ENCODE measurements around the gene MEGF6.

The MEGF6 gene

DNA sequence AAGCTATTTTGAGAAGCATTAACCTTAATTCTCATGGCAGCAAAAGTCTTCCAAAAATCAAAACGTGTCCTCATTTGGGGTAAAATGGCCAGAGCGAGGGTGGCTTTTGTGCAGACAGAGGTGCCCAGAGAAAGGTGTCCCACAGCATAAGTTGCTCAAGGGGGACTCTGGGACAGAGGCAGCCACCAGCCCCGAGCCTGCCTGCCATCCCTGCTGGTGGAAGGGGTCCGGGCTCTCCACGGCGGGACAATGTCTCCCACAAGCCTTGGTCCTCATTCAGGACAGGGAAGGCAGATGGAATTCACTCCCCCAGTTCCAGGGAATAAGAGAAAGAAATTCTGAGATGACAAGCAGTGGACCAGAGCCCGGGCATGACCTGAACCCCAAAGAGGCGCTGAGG is 169.4 kb downstream of the MEGF6 start:
- no peak for DNase-seq (ENCODE audit: low read depth in 2 of 2)

DNA sequence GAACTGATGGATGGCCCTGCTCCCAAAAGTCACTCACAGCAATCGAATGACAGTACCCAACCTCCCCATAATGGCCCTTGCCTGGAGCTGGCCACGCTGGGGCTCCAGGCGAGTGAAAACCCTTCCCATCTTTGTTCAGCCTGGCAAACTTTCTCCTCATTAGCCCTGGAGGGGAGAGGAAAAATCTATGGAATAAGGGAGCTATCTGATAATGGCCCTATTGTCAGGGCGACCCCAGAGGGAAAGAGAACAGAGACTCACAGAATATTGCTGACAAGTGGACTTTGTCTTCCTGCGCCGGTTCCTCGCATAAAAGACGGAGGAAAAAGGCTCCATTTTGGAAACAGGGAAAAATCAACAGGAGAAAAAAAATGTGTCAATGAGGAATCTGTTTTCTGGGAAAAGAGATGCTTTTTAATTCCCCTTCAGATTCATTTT is 169.9 kb downstream of the MEGF6 start:
- DNase-seq (ENCODE audit: low read depth in 2 of 2) = no peak

DNA sequence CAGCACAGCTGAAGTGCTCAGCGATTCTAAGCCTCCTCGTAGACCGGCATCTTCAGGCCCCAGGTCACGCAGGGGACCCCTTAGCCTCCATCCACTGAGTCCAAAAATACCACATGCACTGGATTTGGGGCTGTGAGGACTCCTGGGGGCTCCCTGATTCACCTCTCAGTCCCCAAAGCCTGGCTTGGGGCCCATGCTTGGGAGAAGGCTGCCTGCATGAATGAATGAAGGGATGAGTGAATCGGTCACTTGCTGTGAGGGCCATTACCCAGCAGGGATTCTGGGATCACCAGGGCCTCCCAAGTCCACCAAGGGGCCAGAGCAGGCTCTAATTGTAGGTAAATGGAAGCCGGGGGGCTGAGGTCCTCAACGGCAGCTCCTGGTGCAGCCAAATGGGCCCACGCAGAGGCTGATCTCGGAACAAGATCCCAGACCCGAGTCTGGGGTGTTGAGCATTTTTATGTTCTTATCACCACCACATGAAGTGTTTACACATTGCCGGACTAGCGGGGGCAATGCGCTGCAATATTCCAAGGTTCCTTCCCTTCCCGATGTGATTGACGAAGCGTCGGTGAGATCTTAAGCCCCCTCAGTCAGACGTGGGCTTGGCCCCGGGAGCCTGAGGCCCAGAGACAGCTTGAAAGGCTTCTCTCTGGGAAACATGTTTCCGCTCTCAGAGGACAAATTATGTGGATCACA is 170.4 kb downstream of the MEGF6 start:
- DNase-seq (ENCODE audit: low read depth in 2 of 2) = no peak

DNA sequence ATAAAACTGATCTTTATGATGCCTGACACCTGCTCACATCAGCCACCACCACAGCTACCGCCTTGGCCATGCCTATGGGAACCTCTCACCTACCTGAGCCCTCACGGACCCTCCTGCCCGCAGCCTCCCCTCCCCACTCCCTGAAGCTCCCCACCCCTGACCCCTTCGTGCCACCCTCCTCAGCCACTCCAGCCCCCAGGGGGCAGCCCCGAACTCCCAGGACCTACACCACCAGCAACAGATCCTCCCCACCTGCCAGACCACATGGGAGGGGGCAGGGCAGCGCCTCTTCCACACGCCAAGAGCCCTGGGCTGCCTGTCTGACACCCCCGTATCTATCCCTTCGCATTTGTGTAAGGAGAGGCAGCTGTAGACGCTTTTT is 171.0 kb downstream of the MEGF6 start:
- no peak for DNase-seq (ENCODE audit: low read depth in 2 of 2)
